ENCODE measurements around the gene RAB11B.
"Not testable (repeated sequence)": the region's sequence is repeated elsewhere in the genome, so short reads cannot be mapped to it uniquely, and the experiment has no call there.

RAB11B gene

GRCh38 chr19:8370176-8371010 is 19.8 kb upstream of the RAB11B start:
- no peak for DNase-seq (ENCODE audit: low read depth in 3 of 3)

GRCh38 chr19:8371011-8371804 is 19.0 kb upstream of the RAB11B start:
- no peak for DNase-seq (ENCODE audit: low read depth in 3 of 3)

GRCh38 chr19:8373867-8374813 is 16.0 kb upstream of the RAB11B start:
- no peak for DNase-seq (ENCODE audit: low read depth in 3 of 3)

GRCh38 chr19:8375766-8376165 is 14.4 kb upstream of the RAB11B start:
- not testable (repeated sequence) for DNase-seq (ENCODE audit: low read depth in 3 of 3)

- not testable (repeated sequence) for DNase-seq (ENCODE audit: low read depth in 3 of 3)
Observed at GRCh38 chr19:8376373-8376974, 13.7 kb upstream of the RAB11B start.

- no peak for DNase-seq (ENCODE audit: low read depth in 3 of 3)
Observed at GRCh38 chr19:8377598-8377997, 12.6 kb upstream of the RAB11B start.

GRCh38 chr19:8379156-8379891 is 10.8 kb upstream of the RAB11B start:
- DNase-seq (ENCODE audit: low read depth in 3 of 3) = not testable (repeated sequence)

- not testable (repeated sequence) for DNase-seq (ENCODE audit: low read depth in 3 of 3)
Observed at GRCh38 chr19:8384569-8384968, 5.6 kb upstream of the RAB11B start.

- not testable (repeated sequence) for DNase-seq (ENCODE audit: low read depth in 3 of 3)
Observed at GRCh38 chr19:8385103-8385502, 5.1 kb upstream of the RAB11B start.

- DNase-seq (ENCODE audit: low read depth in 3 of 3) = not testable (repeated sequence)
Observed at GRCh38 chr19:8385566-8385965, 4.6 kb upstream of the RAB11B start.

- not testable (repeated sequence) for DNase-seq (ENCODE audit: low read depth in 3 of 3)
Observed at GRCh38 chr19:8386419-8386818, 3.7 kb upstream of the RAB11B start.

GRCh38 chr19:8386990-8387389 is 3.2 kb upstream of the RAB11B start:
- DNase-seq (ENCODE audit: low read depth in 3 of 3) = no peak

GRCh38 chr19:8387688-8388611 is 2.2 kb upstream of the RAB11B start:
- DNase-seq (ENCODE audit: low read depth in 3 of 3) = no peak

GRCh38 chr19:8388612-8388958 is 1.6 kb upstream of the RAB11B start:
- DNase-seq (ENCODE audit: low read depth in 3 of 3) = no peak

- DNase-seq (ENCODE audit: low read depth in 3 of 3) = peak; percentile 87 to 89 (median 89)
Observed at GRCh38 chr19:8390617-8390981, 439 bp downstream of the RAB11B start.

GRCh38 chr19:8391198-8392016 is 1.2 kb downstream of the RAB11B start:
- DNase-seq (ENCODE audit: low read depth in 3 of 3) = no peak

GRCh38 chr19:8392017-8392591 is 1.9 kb downstream of the RAB11B start:
- DNase-seq (ENCODE audit: low read depth in 3 of 3) = no peak

- DNase-seq (ENCODE audit: low read depth in 3 of 3) = no peak
Observed at GRCh38 chr19:8393192-8393870, 3.2 kb downstream of the RAB11B start.

Measured in stimulated activated CD4-positive, alpha-beta T cell treated with anti-CD3 and anti-CD28 coated beads, TNF-alpha, amount 100 ng/mL, for 4 hours (primary cell).